ENCODE results near the gene DIABLO. TPM values are rescaled to one million over a fixed set of nuclear protein-coding genes. Genes with fewer than 3 reads are reported as not detected.
A peak's percentile ranks its signal among the peaks of the same experiment; 100 is the strongest.
"Not testable (repeated sequence)": the region's sequence is repeated elsewhere in the genome, so short reads cannot be mapped to it uniquely, and the experiment has no call there.

DIABLO gene
- total RNA-seq, 1 experiment from 2014 or later = 69.6 TPM

DNA sequence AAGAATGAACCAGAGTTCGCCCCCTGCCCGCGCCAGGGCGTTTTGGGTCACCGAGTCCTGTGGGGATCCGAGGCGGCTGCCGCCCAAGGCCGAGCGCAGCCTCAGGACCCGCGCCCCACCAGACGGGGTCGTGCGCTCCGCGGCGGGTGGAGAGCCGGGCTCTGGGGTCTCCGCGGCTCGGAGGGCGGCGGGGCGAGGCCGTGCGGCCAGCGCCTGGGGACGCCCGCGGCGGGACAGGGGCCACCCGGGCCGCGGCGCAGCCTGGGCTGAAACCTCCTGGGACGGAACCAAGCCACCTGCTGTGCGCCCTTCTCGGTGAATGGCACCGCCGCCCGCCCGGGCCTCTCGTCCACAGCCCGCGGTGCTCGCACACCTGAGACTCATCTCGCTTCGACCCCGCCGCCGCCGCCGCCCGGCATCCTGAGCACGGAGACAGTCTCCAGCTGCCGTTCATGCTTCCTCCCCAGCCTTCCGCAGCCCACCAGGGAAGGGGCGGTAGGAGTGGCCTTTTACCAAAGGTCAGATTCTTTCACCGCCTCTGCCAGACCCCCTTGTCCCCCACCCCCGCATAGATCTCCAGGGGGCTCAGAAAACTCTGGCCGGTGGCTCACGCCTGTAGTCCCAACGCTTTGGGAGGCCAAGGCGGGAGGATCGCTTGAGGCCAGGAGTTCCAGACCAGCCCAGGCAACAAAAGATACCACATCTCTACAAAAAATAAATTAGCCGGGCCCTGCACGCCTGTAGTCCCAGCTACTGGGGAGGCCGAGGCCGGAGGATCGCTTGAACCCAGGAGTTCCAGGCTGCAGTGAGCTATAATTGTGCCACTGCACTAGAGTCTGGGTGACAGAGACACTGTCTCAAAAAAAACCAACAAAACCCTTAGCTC, 21.4 kb downstream of the DIABLO start:
- Mint-ChIP-seq H3K9me3 (ENCODE audit: unreplicated experiment) (no peaks in the 10 kb centered on the region), H3K27ac (ENCODE audit: low read depth, unreplicated experiment) (no peak overlapping the region), H3K27me3 (ENCODE audit: insufficient read depth, unreplicated experiment) (no peaks in the 10 kb centered on the region), H3K36me3 (ENCODE audit: insufficient read depth, unreplicated experiment) (peaks cover 39% of the 10 kb centered on the region), H3K4me3 (ENCODE audit: unreplicated experiment) (peak overlapping the region; percentile 59), H3K4me1 (ENCODE audit: insufficient read depth, unreplicated experiment) (peaks cover 6% of the 10 kb centered on the region)
- no TSS peak for BruUV-seq (replicated peaks)
- intact Hi-C loops (cut with micrococcal nuclease) = no loop called here
- DNase-seq (ENCODE audit: unreplicated experiment) = no peak
- POLR2A ChIA-PET = interaction anchor here (1.0 to 5.1 kb wide), 4 partner anchors 10 to 72 kb away, joined by 5 to 23 read pairs (median 13); partner anchors contain the start of gene DIABLO
- TF ChIP-seq, protein P1, sequence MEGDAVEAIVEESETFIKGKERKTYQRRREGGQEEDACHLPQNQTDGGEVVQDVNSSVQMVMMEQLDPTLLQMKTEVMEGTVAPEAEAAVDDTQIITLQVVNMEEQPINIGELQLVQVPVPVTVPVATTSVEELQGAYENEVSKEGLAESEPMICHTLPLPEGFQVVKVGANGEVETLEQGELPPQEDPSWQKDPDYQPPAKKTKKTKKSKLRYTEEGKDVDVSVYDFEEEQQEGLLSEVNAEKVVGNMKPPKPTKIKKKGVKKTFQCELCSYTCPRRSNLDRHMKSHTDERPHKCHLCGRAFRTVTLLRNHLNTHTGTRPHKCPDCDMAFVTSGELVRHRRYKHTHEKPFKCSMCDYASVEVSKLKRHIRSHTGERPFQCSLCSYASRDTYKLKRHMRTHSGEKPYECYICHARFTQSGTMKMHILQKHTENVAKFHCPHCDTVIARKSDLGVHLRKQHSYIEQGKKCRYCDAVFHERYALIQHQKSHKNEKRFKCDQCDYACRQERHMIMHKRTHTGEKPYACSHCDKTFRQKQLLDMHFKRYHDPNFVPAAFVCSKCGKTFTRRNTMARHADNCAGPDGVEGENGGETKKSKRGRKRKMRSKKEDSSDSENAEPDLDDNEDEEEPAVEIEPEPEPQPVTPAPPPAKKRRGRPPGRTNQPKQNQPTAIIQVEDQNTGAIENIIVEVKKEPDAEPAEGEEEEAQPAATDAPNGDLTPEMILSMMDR (IDR thresholded peaks at IDR 0.05; ENCODE audit: unreplicated experiment) = no peak
- CTCF ChIA-PET = interaction anchor here (1.2 kb wide), 1 partner anchor 11 kb away, joined by 3 read pairs; no protein-coding TSS in a partner anchor

DNA sequence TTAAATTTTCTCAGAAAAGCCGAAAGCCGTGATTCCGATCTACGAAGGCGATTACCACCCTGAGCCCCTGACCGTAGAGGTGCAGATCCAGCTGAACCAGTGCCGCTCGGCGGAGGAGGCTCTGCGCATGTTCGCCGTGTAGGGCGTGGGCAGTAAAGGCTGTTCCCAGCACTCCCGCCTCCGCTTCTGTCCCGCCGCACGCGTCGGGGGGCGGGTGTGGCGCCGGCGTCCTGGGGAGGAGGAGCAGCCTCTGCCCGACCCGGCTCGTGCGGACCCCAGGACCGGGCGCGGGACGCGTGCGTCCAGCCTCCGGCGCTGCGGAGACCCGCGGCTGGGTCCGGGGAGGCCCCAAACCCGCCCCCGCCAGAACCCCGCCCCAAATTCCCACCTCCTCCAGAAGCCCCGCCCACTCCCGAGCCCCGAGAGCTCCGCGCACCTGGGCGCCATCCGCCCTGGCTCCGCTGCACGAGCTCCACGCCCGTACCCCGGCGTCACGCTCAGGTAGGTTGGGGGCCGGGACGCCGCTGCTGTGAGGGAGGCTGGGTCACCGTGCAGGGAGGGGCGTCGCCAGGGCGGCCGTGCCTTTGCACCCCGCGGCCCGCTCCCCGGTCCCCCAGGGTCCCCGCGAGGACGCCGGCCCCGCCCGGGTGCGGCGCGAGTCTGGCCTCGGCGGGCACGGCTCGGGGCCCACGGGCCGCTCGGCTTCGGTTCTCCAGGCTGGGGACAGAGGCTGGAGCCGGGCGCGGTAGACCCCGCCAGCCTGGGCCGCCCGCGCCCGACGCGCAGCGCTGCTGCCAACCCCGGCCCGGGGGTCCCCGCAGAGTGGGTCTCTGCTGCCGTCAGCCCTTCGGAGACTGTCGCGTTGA, 22.3 kb downstream of the DIABLO start, which contains the start of gene B3GNT4:
B3GNT4 (plus strand) TSS at position 409 of the 866 bp plus-strand sequence. CDS start 910 bp downstream, outside the sequence.
- BruUV-seq (replicated peaks) = no TSS peak
- ChIA-PET CTCF (interaction anchor here (0.5 to 3.1 kb wide), 3 partner anchors 13 to 263 kb away, joined by 3 to 10 read pairs (median 4); no protein-coding TSS in a partner anchor), POLR2A (interaction anchor here (1.0 to 2.0 kb wide), 5 partner anchors 9 to 125 kb away, joined by 3 to 19 read pairs (median 5); partner anchors contain the start of gene DIABLO)
- Mint-ChIP-seq H3K4me1 (ENCODE audit: insufficient read depth, unreplicated experiment) (peaks cover 6% of the 10 kb centered on the region), H3K27me3 (ENCODE audit: insufficient read depth, unreplicated experiment) (no peaks in the 10 kb centered on the region), H3K27ac (ENCODE audit: low read depth, unreplicated experiment) (no peak within 1 kb of the TSS), H3K9me3 (ENCODE audit: unreplicated experiment) (no peaks in the 10 kb centered on the region), H3K4me3 (ENCODE audit: unreplicated experiment) (peak within 1 kb of the TSS; percentile 77), H3K36me3 (ENCODE audit: insufficient read depth, unreplicated experiment) (peaks cover 32% of the 10 kb centered on the region)
- peak; percentile 62 for DNase-seq (ENCODE audit: unreplicated experiment)
- intact Hi-C loops (cut with micrococcal nuclease) = no loop called here
- TF ChIP-seq, protein P1 (IDR thresholded peaks at IDR 0.05; ENCODE audit: unreplicated experiment) = no peak

DNA sequence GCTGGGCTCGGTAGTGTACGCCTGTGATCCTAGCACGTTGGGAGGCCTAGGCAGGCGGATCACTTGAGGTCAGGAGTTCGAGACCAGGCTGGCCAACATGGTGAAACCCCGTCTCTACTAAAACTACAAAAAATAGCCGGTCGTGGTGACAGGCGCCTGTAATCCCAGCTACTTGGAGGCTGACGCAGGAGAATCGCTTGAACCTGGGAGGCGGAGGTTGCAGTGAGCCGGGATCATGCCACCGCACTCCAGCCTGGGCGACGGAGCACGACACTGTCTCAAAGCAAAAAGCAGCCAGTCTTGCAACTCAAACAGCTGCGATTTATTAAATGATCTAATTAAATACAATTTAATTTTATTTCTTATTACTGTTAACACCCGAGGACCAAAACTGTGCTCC, 23.0 kb downstream of the DIABLO start:
- H3K9me3 Mint-ChIP-seq (ENCODE audit: unreplicated experiment); intact Hi-C loops (cut with micrococcal nuclease); H3K27ac Mint-ChIP-seq (ENCODE audit: low read depth, unreplicated experiment); DNase-seq (ENCODE audit: unreplicated experiment); H3K27me3 Mint-ChIP-seq (ENCODE audit: insufficient read depth, unreplicated experiment); BruUV-seq (replicated peaks); H3K4me1 Mint-ChIP-seq (ENCODE audit: insufficient read depth, unreplicated experiment): not testable (repeated sequence)
- Mint-ChIP-seq H3K4me3 (ENCODE audit: unreplicated experiment) (peak overlapping the region; percentile 77), H3K36me3 (ENCODE audit: insufficient read depth, unreplicated experiment) (peaks cover 24% of the 10 kb centered on the region)
- CTCF ChIA-PET = interaction anchor here (0.9 to 3.1 kb wide), 2 partner anchors 12 to 81 kb away, joined by 4 to 10 read pairs; no protein-coding TSS in a partner anchor
- POLR2A ChIA-PET = interaction anchor here (1.0 to 2.0 kb wide), 4 partner anchors 9 to 125 kb away, joined by 3 to 19 read pairs (median 4); partner anchors contain the start of gene DIABLO

DNA sequence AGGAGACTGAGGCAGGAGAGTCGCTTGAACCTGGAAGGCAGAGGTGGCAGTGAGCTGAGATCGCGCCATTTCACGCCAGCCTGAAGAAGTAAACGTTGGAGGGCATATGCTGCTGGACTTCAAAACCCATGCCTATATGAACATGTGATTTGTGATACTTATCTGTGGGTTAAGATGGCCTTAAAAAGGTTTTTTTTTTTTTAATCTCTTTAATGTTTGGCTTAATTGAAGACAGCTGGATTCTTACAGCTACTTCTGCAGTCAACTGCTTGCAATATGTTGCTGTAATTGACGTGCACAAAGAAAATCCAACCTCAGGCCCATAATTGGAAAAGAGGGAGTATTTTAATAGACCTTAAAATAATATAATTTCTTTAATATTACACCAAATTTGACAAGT, 23.8 kb downstream of the DIABLO start:
- H3K27ac Mint-ChIP-seq (ENCODE audit: low read depth, unreplicated experiment) = no peak overlapping the region
- POLR2A ChIA-PET = interaction anchor here (0.9 to 2.0 kb wide), 2 partner anchors 10 to 24 kb away, joined by 3 to 19 read pairs; partner anchors contain the start of gene DIABLO
- no peak overlapping the region for H3K4me3 Mint-ChIP-seq (ENCODE audit: unreplicated experiment)
- H3K9me3 Mint-ChIP-seq (ENCODE audit: unreplicated experiment) = no peaks in the 10 kb centered on the region
- CTCF ChIA-PET = interaction anchor here (3.1 kb wide), 1 partner anchor 11 kb away, joined by 10 read pairs; no protein-coding TSS in a partner anchor
- H3K36me3 Mint-ChIP-seq (ENCODE audit: insufficient read depth, unreplicated experiment) = peaks cover 24% of the 10 kb centered on the region
- no peaks in the 10 kb centered on the region for H3K27me3 Mint-ChIP-seq (ENCODE audit: insufficient read depth, unreplicated experiment)
- intact Hi-C loops (cut with micrococcal nuclease) = no loop called here
- no peak for DNase-seq (ENCODE audit: unreplicated experiment)
- TF ChIP-seq, protein P1 (IDR thresholded peaks at IDR 0.05; ENCODE audit: unreplicated experiment) = no peak
- BruUV-seq (replicated peaks) = no TSS peak
- H3K4me1 Mint-ChIP-seq (ENCODE audit: insufficient read depth, unreplicated experiment) = peaks cover 13% of the 10 kb centered on the region

All from MCF 10A (cell line).